ENCODE measurements around the gene ASTN2.

DNA sequence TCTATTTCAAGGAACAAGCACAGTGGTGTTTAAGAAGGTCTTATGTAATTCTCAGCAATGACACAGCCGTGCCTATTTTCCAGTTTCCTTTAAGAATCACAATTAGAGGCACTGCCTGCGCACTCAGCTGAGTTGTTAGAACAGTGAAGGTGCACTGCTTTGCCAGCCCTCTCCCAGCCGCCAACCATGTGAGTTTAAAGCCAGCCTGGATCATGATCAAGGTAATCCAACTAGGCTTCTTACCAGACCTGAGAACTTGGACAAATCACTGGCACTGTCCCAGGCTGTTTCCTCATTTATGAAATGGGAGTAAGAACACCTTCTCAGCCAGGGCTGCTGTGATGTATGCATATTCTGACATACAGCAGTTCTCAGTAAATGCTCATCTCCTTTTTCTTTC lies 99.6 kb downstream of the ASTN2 start:
- TF ChIP-seq GATA2 (IDR thresholded peaks at IDR 0.05; ENCODE audit: low read depth, low read length): no peak
- TF ChIP-seq GATA3 (IDR thresholded peaks at IDR 0.05; ENCODE audit: low read depth, low read length): no peak

Data from SH-SY5Y (cell line).